ENCODE data around the gene TUBAL3. TPM values are rescaled to one million over a fixed set of nuclear protein-coding genes. Genes with fewer than 3 reads are reported as not detected.

TUBAL3 gene
- total RNA-seq, 1 donor = not detected

- H3K36me3 ChIP-seq (ENCODE audit: insufficient read depth, low read length) = no peaks in the 10 kb centered on the region
- H3K27me3 ChIP-seq (ENCODE audit: insufficient read depth, low read length) = peaks cover 16% of the 10 kb centered on the region
- no peaks in the 10 kb centered on the region for H3K9me3 ChIP-seq (ENCODE audit: low read depth, low read length)
- no peak overlapping the region for H3K4me2 ChIP-seq (ENCODE audit: insufficient read depth, low read length)
- no peaks in the 10 kb centered on the region for H3K79me2 ChIP-seq (ENCODE audit: insufficient read depth, low read length)
- no peak overlapping the region for H3K4me3 ChIP-seq (ENCODE audit: insufficient read depth, low read length)
- H3K4me1 ChIP-seq (ENCODE audit: insufficient read depth, low read length) = no peaks in the 10 kb centered on the region
- TF ChIP-seq CTCF (IDR thresholded peaks at IDR 0.05; ENCODE audit: extremely low read depth, low read depth, low read length) = no peak
- H4K20me1 ChIP-seq (ENCODE audit: insufficient read depth, low read length) = no peaks in the 10 kb centered on the region
- H2AFZ ChIP-seq (ENCODE audit: low read length) = no peak overlapping the region
- H3K27ac ChIP-seq (ENCODE audit: low read depth, low read length) = no peak overlapping the region
- DNase-seq (ENCODE audit: insufficient read length, low spot score, missing footprints) = no peak
Measured at GRCh38 chr10:5406918-5407317, 2.3 kb upstream of the TUBAL3 start.

- Histone ChIP-seq H3K27ac (ENCODE audit: low read depth, low read length) (no peak overlapping the region), H3K36me3 (ENCODE audit: insufficient read depth, low read length) (no peaks in the 10 kb centered on the region), H4K20me1 (ENCODE audit: insufficient read depth, low read length) (no peaks in the 10 kb centered on the region), H3K27me3 (ENCODE audit: insufficient read depth, low read length) (peaks cover 9% of the 10 kb centered on the region), H3K4me3 (ENCODE audit: insufficient read depth, low read length) (no peak overlapping the region), H3K4me2 (ENCODE audit: insufficient read depth, low read length) (no peak overlapping the region), H2AFZ (ENCODE audit: low read length) (no peak overlapping the region), H3K9me3 (ENCODE audit: low read depth, low read length) (no peaks in the 10 kb centered on the region), H3K79me2 (ENCODE audit: insufficient read depth, low read length) (no peaks in the 10 kb centered on the region), H3K4me1 (ENCODE audit: insufficient read depth, low read length) (no peaks in the 10 kb centered on the region)
- DNase-seq (ENCODE audit: insufficient read length, low spot score, missing footprints) = no peak
- TF ChIP-seq CTCF (IDR thresholded peaks at IDR 0.05; ENCODE audit: extremely low read depth, low read depth, low read length) = no peak
Measured at GRCh38 chr10:5402798-5403197, 1.8 kb downstream of the TUBAL3 start.

GRCh38 chr10:5400468-5401240, 4.0 kb downstream of the TUBAL3 start:
- Histone ChIP-seq H3K27ac (ENCODE audit: low read depth, low read length) (no peak overlapping the region), H3K4me1 (ENCODE audit: insufficient read depth, low read length) (no peaks in the 10 kb centered on the region), H2AFZ (ENCODE audit: low read length) (no peak overlapping the region), H3K9me3 (ENCODE audit: low read depth, low read length) (no peaks in the 10 kb centered on the region), H3K4me2 (ENCODE audit: insufficient read depth, low read length) (no peak overlapping the region), H3K27me3 (ENCODE audit: insufficient read depth, low read length) (peaks cover 16% of the 10 kb centered on the region), H3K79me2 (ENCODE audit: insufficient read depth, low read length) (no peaks in the 10 kb centered on the region), H4K20me1 (ENCODE audit: insufficient read depth, low read length) (no peaks in the 10 kb centered on the region), H3K4me3 (ENCODE audit: insufficient read depth, low read length) (no peak overlapping the region), H3K36me3 (ENCODE audit: insufficient read depth, low read length) (no peaks in the 10 kb centered on the region)
- DNase-seq (ENCODE audit: insufficient read length, low spot score, missing footprints) = no peak
- TF ChIP-seq CTCF (IDR thresholded peaks at IDR 0.05; ENCODE audit: extremely low read depth, low read depth, low read length) = no peak

GRCh38 chr10:5399332-5399731, 5.3 kb downstream of the TUBAL3 start:
- Histone ChIP-seq H3K79me2 (ENCODE audit: insufficient read depth, low read length) (no peaks in the 10 kb centered on the region), H4K20me1 (ENCODE audit: insufficient read depth, low read length) (no peaks in the 10 kb centered on the region), H3K27me3 (ENCODE audit: insufficient read depth, low read length) (peaks cover 16% of the 10 kb centered on the region), H3K4me2 (ENCODE audit: insufficient read depth, low read length) (no peak overlapping the region), H3K36me3 (ENCODE audit: insufficient read depth, low read length) (no peaks in the 10 kb centered on the region), H3K9me3 (ENCODE audit: low read depth, low read length) (no peaks in the 10 kb centered on the region), H3K4me3 (ENCODE audit: insufficient read depth, low read length) (no peak overlapping the region), H3K27ac (ENCODE audit: low read depth, low read length) (no peak overlapping the region), H2AFZ (ENCODE audit: low read length) (no peak overlapping the region), H3K4me1 (ENCODE audit: insufficient read depth, low read length) (no peaks in the 10 kb centered on the region)
- TF ChIP-seq CTCF (IDR thresholded peaks at IDR 0.05; ENCODE audit: extremely low read depth, low read depth, low read length) = no peak
- DNase-seq (ENCODE audit: insufficient read length, low spot score, missing footprints) = no peak
